ENCODE measurements around the gene ATL3. TPM values are rescaled to one million over a fixed set of nuclear protein-coding genes. Genes with fewer than 3 reads are reported as not detected.
"Not testable (repeated sequence)": the region's sequence is repeated elsewhere in the genome, so short reads cannot be mapped to it uniquely, and the experiment has no call there.

The ATL3 gene
- total RNA-seq, 1 donor from 2014 or later = 31.8 TPM

DNA sequence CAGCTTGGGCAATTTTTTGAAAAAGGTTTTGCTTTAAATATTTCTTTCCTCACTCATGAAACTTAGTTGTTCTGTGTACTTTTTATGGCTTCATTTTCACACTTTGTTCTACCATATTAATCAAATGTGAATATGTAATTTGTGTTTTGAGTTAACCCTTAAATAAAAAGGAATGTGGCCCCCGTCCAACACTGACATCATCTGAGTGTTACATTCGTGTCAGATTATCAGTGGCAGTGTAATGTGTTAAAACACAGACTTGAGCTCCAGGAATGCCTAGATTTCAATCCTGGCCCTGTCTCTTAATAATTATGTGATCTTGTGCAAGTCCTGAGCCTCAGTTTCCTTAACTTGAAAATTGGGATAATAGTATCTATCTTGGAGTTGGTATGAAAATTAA, 15.8 kb upstream of the ATL3 start:
- peaks cover 22% of the 10 kb centered on the region for H3K4me1 Mint-ChIP-seq
- H3K27me3 Mint-ChIP-seq = no peaks in the 10 kb centered on the region
- ChIA-PET POLR2A (no interaction called here), CTCF (no interaction called here)
- DNase-seq (no peak), ATAC-seq (ENCODE audit: low read depth) (no peak)
- H3K9me3 Mint-ChIP-seq = no peaks in the 10 kb centered on the region
- intact Hi-C loops (cut with micrococcal nuclease) = no loop called here
- H3K4me3 Mint-ChIP-seq = no peak overlapping the region
- TF ChIP-seq, protein P1, sequence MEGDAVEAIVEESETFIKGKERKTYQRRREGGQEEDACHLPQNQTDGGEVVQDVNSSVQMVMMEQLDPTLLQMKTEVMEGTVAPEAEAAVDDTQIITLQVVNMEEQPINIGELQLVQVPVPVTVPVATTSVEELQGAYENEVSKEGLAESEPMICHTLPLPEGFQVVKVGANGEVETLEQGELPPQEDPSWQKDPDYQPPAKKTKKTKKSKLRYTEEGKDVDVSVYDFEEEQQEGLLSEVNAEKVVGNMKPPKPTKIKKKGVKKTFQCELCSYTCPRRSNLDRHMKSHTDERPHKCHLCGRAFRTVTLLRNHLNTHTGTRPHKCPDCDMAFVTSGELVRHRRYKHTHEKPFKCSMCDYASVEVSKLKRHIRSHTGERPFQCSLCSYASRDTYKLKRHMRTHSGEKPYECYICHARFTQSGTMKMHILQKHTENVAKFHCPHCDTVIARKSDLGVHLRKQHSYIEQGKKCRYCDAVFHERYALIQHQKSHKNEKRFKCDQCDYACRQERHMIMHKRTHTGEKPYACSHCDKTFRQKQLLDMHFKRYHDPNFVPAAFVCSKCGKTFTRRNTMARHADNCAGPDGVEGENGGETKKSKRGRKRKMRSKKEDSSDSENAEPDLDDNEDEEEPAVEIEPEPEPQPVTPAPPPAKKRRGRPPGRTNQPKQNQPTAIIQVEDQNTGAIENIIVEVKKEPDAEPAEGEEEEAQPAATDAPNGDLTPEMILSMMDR (IDR thresholded peaks at IDR 0.05) = no peak
- no peak overlapping the region for H3K27ac Mint-ChIP-seq
- no peaks in the 10 kb centered on the region for H3K36me3 Mint-ChIP-seq (ENCODE audit: low read depth)

DNA sequence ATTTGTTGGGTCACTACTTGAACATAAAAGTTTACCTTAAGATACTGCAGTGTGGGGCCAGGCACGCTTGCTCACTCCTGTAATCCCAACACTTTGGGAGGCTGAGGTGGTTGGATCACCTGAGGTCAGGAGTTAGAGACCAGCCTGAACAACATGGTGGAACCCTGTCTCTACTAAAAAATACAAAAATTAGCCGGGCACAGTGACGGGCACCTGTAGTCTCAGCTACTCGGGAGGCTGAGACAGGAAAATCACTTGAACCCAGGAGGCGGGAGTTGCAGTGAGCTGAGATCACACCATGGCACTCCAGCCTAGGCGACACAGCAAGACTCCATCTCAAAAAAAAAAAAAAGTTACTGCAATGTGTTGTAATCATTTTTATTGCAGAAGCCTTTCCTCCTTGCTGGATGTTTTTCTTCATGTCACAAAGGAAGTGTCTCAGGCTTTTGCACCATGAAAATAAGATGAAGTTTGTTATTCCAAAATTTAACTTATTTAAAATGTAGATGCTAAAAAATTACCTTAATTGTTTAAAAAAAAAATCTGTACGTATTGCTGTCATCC, 14.1 kb upstream of the ATL3 start:
- CTCF ChIA-PET; H3K27me3 Mint-ChIP-seq; H3K27ac Mint-ChIP-seq; H3K4me3 Mint-ChIP-seq; intact Hi-C loops (cut with micrococcal nuclease); H3K9me3 Mint-ChIP-seq; POLR2A ChIA-PET; ATAC-seq (ENCODE audit: low read depth); H3K36me3 Mint-ChIP-seq (ENCODE audit: low read depth); DNase-seq: not testable (repeated sequence)
- peaks cover 32% of the 10 kb centered on the region for H3K4me1 Mint-ChIP-seq

DNA sequence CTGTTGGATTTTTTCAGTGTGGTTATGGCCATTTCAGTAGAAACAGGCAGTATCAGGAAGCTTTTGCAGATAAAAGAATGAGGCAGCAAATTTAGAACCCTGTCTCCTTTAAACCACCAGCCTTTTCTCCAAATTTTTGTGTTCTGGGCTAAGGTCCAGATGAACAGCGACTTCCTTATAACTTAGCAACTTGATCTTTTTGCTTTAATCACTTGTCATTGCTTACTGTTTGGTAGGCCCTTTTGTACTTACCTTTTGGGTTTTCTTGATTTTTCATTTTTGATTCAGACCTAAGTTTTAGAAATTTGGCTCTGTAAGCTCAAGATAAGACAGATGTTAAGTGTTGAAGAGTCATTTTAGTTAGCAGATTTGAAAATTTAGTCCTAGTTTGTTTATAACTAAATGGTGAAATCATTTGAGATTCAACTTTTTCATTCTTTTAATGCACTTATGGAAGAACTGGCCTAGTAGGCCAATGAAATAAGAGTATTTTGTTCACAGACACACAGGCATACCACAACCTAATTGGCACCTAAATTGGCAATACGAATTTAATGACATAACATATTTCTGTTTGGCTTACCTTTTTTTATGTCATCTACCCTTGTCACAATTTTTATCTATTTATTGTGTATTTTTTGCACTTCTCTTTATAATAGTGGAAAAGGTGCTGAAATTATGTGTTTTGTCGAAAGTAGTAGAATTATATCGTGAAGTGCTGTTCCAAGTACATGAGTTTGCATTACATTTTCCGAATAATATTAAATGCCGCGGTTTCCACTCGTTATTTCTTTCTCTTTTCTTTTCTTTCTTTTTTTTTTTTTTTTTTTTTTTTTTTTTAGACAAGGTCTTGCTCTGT, 12.2 kb upstream of the ATL3 start:
- Mint-ChIP-seq H3K27ac (no peak overlapping the region), H3K4me1 (peaks cover 29% of the 10 kb centered on the region), H3K4me3 (peak overlapping the region; percentile 94), H3K36me3 (ENCODE audit: low read depth) (peaks cover 6% of the 10 kb centered on the region), H3K9me3 (no peaks in the 10 kb centered on the region), H3K27me3 (no peaks in the 10 kb centered on the region)
- ATAC-seq (ENCODE audit: low read depth) (no peak), DNase-seq (no peak)
- CTCF ChIA-PET = interaction anchor here (1.3 to 3.0 kb wide), 3 partner anchors 10 to 53 kb away, joined by 3 to 15 read pairs (median 5); partner anchors contain the start of gene ATL3
- TF ChIP-seq, protein P1 (IDR thresholded peaks at IDR 0.05) = no peak
- intact Hi-C loops (cut with micrococcal nuclease) = no loop called here
- POLR2A ChIA-PET = interaction anchor here (1.6 to 3.0 kb wide), 2 partner anchors 12 to 801 kb away, joined by 6 to 31 read pairs; partner anchors contain the start of gene ATL3

DNA sequence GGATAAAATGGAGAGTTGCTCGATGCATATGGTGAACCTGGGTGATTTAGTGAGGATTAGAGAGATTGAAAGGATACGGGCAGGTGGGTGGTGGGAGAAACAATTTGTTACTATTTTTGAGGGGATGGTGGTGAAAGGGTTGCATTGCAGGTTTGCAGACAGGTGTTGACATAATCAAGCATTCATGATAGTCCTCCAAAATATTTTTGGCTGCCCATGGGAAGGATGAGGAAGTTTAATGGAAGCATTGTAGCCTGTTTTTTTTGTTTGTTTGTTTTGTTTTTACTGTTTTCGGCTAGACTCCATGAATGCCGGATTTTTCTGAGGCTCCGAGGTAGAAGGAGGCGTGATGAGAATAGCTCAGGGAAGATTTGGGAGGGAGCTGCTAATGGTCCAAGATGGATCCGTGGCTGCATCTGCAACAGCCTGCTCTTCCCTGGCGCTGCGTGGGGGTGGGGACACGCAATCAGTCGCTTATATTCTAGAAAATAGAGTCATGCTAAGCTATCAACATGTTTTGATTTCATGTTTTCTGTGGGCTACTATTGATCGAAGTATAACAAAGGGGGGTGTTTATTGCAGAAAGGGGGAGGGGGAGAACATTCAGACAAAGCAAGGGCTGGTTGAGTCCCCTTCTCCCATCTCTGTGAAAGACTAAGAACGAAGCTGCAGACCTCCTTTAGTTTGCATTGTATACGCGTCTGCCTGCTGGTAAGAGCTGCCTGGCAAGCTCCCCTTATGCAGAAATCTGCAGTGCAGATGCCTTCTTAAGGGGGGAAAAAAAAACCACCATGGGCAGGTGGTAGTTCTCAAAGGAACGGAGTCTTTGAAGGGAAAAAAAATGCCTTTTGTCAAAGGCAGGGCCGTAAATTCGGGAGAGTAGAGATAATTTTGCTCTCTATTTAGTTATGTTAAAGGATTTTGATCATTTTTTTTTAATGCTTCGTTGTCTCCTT, 11.2 kb upstream of the ATL3 start:
- CTCF ChIA-PET = interaction anchor here (1.2 to 3.0 kb wide), 6 partner anchors 9 to 85 kb away, joined by 3 to 15 read pairs (median 3); partner anchors contain the start of gene ATL3
- no peak for ATAC-seq (ENCODE audit: low read depth)
- no peak for DNase-seq
- peaks cover 6% of the 10 kb centered on the region for H3K36me3 Mint-ChIP-seq (ENCODE audit: low read depth)
- POLR2A ChIA-PET = interaction anchor here (0.6 to 3.0 kb wide), 3 partner anchors 11 to 800 kb away, joined by 3 to 31 read pairs (median 6); partner anchors contain the start of gene ATL3
- peak overlapping the region; percentile 94 for H3K4me3 Mint-ChIP-seq
- TF ChIP-seq, protein P1 (IDR thresholded peaks at IDR 0.05) = no peak
- H3K4me1 Mint-ChIP-seq = peaks cover 25% of the 10 kb centered on the region
- H3K9me3 Mint-ChIP-seq = no peaks in the 10 kb centered on the region
- H3K27ac Mint-ChIP-seq = peak overlapping the region; percentile 86
- no peaks in the 10 kb centered on the region for H3K27me3 Mint-ChIP-seq
- intact Hi-C loops (cut with micrococcal nuclease) = no loop called here

Data from activated B cell treated with CpG ODN at 0.5 μM for 24 hours (primary cell).